Hematopoietic multipotent progenitor cell treated with erythropoietin and hydrocortisone succinate and interleukin-3 and kit ligand, for 17 days (in vitro differentiated cells): ENCODE data around the gene BCL7C.
"Not testable (repeated sequence)": the region's sequence is repeated elsewhere in the genome, so short reads cannot be mapped to it uniquely, and the experiment has no call there.

Experiments
- DNase-seq: peaks from one replicate; pipeline ENCODE4 v3.0.0-alpha.2; 2015; ENCODE audit warnings: low spot score

BCL7C gene

DNA sequence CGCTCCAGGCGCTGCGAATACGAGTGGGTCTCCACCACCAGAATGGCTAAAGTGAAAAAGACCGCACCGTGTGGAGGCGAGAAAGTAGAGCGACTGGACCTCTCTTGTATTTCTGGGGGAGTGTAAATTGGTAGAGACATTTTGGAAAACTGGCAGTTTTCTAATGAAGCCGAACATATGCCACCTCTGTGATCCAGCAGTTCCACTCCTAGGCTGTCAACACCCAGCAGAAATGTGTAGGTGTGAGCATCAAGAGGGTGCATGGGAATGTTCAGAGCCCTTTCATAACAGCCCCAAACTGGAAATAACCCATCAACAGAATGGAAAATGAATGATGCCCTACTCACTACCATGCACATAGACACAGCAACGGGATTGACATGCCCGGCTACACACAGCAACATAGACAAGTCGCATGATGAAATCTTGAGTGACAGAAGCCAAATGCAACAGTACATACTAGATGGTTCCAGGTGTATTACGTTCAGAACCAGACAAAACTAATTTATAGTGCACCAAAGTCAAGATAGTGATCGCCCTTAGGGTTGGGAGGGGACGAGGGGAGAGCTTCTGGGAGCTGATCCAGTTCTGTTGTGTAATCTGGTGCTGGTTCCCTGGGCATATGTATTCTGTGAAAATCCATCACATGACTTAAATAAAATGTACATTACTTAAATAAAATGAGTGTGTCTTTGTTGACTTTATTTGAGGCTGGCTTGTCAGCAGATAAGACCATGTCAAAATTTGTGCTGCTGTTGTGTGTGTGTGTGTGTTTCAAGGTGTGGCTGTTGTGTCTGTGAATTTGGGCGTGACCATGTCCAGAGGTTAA lies 877 bp upstream of the BCL7C start:
- DNase-seq = peak; percentile 18

DNA sequence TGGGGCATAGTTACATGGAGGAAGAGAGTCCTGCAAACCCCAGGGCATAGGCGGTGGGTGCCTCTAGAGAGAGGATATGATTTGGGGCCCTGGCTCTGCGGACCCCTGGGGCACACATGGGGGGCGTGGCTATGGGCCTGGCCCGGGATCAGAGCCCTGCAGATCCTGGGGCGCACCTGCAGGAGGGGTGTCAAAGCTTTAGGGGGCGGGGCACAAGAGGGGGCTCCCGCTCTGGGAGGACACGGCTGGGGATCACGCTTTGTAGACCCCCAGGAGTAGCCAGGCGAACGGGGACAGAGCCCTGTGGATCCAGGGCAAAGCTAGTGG lies 497 bp downstream of the BCL7C start:
- no peak for DNase-seq

DNA sequence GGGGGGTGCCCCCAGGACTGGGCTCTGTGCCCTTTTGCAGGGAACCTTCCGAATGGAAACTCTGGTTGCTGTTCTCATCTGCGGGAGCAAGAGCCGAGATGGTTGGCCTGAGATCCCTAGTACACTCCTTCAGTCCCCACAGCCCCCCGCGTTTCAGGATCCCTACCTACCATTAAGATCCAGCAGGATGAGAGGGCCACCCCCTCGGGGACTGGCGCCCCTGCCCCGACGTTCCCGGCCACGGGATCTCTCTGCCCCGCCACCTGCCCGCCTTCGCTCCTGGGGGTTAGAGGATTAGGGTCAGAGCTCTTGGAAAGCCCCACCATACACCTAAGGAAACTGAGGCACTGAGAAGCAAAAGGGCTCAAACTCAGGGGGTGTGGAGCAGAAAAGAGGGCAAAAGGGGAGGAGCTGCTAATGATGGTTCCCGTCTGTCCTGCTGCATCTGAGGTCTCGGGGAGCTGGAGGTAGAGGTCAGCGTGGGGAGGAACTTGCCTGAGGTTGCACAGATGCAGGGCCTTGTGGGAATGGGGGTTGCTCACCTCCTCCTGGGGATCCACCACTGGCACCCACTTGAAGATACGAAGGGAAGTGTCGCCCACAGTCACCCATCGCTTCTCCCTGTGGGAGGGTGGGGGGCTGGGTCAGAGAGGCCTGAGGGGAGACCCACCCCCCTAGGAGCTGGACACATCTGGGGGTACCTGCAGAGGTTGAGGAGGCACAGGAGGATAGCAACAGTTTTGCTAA lies 1.0 kb downstream of the BCL7C start:
- no peak for DNase-seq

DNA sequence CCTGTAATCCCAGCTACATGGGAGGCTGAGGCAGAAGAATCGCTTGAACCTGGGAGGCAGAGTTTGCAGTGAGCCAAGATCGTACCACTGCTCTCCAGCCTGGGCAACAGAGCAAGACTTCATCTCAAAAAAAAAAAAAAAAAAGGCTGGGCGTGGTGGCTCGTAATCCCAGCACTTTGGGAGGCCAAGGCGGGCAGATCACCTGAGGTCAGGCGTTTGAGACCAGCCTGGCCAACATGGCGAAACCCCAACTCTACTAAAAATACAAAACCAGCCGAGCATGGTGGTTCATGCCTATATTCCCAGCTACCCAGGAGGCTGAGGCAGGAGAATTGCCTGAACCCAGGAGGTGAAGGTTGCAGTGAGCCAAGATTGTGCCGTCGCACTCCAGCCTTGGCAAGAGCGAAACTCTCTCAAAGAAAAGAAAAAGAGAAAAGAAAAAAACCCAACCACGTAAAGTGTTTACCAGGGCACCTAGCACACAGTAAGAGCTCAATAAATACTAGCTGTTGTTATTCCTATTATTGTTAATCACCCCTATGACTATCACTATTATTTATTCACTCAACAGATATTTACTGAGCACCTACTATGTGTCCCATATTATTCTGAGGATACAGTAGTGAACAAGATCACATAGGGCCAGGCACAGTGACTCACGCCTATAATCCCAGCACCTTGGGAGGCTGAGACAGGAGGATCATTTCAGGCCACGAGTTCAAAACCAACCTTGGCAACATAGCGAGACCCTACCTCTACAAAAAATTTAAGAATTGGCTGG lies 2.6 kb downstream of the BCL7C start:
- DNase-seq = not testable (repeated sequence)

DNA sequence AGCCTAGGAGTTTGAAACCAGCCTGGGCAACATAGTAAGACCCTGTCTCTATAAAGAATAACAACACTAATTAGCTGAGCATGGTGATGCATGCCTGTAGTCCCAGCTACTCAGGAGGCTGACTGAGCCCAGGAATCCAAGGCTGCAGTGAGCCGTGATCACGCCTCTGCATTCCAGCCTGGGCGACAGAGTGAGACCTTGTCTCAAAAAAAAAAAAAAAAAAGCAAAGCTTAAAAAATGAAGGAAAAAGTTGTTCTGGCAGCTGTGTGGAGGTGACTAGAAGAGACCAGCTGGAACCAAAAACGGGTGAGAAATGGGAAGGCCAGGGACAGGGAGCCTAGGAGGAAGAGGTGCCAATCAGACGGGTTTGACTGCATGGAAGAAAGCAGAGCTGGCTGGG lies 4.2 kb downstream of the BCL7C start:
- no peak for DNase-seq

DNA sequence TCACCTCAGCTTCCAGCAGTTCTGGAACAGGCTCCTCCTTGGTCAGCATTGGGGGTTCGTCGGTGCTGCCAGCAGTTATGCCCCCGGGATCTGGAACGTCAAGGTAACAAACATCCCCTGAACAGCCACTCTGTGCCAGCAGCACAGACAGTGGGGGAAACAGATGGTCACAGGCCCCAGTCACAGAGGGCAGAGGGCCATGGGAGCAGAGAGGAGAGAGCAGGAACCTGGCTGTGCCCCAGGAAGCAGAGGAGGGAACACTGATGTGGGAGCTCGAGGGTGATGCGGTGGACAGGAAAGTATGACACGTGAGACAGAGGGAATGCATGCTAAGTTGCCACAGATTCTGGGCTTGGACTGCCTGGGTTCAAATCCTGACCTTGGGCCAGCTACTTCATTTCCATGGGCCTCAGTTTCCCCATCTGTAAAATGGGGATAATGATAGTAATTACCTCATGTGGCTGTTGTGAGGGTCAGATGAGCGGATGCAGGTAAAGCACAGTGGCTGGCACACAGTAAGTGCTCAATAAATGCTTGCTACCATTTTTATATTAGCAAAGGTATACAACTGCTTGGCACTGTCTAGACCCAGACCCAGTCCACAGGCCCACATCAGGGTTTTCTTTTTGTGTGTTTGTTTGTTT lies 4.9 kb downstream of the BCL7C start:
- DNase-seq = no peak

DNA sequence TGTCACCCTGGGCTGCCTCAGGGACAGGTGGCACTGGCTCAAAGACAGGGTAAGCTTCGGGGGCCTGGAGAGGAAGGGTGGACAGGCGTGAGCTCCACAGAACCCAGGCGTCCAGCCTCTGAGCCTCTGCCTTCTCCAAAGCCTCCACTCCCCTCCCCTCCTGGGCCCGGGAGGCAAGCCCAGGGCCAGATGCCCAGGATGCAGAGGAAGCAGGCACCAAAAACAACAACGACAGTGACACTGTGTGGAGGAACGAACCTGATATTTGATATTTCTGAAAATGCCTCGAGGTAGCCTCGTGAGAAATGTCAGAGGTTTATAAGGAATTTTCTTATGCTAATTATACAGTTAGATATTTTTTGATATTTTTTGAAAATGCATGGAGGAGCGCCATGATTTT lies 6.0 kb downstream of the BCL7C start:
- DNase-seq = no peak

DNA sequence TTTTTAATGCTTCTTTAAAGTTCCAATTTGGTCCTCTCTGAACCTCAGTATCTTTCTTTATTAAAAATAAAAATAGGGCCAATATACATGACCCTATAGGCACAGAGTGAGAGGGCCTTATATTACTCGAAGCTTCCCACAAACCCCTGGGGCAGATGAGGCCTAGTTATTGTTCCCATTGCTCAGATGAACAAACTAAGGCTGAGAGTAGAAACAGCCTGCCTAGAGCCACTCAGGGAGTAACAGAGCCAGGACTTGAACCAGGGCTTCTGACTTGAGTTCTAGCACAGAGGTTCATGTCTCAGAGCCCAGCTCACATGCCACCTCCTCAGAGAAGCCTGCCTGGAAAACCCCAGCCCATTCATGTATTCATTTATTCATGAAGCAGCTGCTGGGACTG lies 7.7 kb downstream of the BCL7C start:
- no peak for DNase-seq

DNA sequence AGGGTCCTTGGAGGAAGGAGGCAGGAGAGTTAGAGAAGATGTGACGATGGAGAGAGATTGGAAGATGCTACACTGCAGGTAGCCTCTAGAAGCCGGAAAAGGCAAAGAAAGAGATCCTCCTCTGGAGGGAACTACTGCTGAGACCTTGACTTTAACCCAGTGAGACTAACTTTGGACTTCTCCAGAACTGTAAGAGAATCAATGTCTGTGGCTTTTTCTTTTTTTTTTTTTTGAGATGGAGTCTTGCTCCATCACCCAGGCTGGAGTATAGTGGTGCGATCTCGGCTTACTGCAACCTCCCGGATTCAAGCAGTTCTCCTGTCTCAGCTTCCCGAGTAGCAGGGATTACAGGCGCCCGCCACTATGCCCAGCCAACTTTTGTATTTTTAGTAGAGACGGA lies 8.7 kb downstream of the BCL7C start:
- no peak for DNase-seq

DNA sequence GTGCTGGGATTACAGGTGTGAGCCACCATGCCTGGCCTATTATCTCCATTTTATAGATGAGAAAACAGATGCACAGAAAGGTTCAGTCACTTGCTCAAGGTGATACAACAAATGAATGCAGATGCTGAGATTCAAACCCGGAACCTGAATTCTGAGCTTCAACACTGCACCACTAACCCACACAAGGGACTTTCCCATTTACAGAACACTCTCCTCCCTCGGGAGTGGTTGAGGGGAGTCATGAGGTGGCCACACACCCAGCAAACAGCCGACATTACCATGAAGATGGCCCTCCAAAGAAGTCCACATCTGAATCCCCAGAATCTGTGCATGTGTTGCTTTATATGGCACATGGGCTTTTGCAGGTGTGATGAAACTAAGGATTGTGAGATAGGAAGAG lies 9.1 kb downstream of the BCL7C start:
- DNase-seq = no peak

DNA sequence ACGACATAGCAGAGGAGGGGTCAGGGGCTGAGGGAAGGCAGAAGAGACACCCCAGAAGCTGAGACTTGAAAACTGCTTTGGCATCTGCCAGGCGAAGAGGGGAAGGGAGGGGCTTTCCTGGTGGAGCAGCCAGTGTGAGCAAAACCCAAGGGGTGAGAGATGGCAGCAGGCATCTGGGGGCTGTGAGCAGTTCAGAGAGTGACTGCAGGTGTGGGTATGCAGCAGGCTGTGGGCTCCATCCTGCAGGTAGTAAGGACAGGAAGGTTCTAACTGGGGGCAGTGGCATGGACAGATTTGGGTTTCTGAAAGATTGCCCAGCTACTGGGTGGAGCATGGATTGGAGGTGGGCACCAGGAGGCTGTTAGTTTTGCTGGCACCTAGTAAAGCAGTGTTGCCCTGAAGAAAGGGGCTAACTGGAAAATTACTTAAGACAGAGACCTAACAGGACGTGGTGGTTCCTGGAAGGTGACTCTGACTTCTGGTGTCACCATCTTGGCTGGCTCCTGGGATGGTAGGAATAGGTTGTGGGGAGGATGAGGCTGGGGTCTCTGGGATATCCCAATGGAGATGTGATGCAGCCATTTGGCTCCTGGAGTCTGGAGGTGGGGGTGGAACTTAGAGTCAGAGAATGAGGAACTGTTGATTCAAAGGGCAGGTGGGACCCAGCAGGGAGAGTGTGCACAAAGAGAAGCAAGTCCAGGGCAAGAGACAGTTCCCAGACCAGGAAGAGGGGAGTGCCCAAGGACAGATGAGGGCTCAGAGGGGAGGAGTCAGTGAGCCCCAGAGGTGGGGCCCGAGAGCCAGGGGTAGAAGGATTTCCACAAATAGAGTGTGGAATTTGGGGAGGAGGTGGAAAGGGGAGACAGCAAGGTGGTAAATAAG lies 11.2 kb downstream of the BCL7C start:
- DNase-seq = no peak

DNA sequence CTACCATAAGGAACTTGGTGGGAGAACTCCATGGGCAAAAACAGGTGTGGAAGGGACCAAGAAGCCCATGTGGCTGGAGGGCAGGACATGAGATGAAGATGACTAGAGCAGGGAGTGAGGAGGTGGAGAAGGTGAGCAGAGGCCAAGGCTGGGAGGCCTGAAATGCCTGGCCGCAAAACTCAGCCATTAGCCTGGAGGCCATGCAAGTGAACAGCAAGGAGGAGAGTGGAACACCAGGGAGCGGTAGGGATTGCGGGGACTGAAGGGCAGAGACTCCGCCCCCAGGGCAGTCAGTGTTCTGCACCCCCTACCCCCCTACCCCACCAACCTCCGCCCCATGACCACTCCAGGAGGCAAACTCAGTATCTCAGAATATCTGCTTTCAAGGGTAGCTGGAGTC lies 17.0 kb downstream of the BCL7C start:
- DNase-seq = no peak

DNA sequence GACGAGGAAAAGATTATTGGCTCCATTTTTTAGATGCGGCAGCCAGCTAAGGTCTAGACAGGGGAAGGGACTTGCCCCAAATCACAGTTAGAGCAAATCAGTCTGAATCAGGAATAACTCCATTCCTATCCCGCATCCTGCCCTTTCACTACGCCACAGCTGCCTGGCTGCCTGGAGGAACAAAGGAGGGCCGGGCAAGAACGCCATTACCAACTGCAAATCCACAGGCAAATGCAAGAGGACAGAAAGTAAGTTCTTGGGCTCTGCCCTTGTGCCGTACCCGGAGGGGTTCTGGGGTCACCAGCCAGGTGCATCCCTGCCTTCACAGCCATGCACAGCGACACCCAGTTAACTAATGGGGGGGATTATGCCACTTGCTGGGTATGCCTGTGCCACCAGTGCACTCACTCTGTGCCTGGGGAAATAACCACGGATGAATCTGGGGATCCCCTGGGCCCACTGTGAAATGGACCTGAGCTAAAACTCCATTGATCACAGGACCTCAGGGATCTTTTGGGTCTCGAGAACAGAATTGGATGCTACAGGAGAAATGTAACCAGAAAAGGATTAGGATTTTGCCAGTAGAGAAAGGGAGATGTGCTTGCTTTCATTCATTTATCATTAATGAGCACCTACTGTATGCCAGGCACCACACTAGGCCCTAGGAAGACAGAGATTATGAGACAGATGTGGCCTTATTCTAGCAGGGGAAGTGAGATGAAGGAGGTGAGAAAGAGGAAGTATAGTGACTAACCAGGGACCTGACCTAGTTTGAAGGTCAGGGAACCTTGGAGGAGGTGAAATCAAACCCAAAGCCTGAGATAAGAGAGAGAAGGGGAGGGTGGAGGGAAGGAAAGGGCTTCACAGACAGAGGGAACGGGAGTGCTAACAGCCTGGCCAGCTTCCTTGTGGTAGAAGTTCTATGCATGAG lies 17.7 kb downstream of the BCL7C start:
- DNase-seq = no peak

DNA sequence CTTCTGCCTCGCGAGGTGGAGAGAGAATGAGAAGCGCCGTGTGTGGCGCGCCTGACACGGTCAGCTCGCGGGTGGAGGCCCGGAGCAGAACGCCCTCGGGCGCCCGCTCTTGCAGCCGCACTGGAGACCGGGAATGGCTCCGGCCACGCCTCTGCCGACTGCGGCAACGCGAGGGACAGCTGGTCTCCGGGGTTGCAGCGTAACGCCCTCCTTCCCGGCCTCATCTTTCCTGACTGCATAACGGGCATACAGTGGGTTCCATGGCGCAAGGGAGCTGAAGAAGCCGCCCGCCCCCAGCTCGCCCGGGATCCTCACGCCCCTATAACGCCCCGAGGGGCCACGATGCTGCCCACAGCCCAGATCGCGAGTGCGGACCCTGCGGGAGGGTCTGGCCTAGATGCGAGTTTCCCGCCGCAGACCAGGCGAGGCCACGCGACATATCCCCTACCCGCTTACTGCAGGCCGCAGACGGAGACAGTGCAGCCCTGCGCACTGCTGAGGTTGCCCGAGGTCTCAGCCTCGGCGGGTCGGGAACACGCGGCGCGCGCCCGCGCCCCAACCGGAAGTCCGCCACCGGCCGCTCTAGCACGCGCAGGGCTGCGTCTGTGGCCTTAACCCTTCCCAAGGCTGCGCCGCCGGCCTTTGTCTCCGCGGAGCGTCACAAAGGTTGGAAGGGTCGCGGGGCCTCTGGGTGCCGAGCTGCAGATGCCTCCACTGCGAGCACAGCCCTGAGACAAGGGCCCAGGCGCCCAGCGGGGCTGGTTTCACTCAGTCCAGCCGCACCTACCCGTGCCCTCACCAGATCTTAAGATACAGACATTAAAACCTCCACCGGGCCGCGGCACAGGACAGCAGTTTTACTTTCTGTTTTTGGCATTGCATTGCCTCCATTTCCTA lies 18.8 kb downstream of the BCL7C start:
- DNase-seq = peak; percentile 77

DNA sequence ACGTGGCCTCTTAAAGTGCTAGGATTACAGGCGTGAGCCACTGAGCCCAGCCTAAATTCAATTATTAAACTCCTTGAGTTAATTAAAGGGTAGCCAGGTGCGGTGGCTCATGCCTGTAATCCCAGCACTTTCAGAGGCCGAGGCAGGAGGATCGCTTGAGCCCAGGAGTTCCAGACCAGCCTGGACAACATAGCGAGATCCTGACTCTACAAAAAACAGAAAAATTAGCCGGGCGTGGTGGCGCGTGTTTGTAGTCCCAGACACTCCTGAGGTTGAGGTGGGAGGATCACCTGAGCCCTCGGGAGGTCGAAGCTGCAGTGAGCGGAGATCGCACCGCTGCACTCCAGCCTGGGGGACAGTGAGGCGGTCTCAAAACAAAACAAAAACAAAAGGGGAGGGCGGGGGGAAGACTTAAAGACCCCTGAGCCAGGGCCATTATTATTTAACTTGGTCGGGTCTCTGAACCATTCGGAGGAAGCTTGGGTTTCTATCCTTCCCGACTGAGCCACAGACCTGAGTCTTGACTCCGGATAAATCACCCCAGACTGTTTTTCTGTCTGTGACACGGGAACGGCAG lies 19.5 kb downstream of the BCL7C start:
- DNase-seq = no peak

DNA sequence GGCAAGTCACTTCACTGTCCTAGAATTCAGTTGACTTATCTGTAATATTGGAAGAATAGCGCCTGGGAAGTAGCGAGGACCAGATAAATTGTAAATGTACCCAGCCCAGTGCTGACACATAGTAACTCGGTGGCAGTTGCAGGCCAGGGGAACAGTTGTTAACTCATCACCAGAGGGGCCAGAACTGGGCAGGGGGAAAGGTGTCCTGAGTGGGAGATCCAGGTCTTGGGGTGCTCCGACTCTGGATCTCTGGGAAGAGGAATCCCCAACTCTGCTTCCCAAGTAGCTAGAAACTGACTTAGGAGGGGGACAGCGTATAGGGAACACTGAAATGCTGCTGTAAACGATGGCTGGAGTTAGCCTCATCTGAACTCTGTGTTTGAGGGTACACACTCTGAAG lies 23.0 kb downstream of the BCL7C start:
- no peak for DNase-seq

DNA sequence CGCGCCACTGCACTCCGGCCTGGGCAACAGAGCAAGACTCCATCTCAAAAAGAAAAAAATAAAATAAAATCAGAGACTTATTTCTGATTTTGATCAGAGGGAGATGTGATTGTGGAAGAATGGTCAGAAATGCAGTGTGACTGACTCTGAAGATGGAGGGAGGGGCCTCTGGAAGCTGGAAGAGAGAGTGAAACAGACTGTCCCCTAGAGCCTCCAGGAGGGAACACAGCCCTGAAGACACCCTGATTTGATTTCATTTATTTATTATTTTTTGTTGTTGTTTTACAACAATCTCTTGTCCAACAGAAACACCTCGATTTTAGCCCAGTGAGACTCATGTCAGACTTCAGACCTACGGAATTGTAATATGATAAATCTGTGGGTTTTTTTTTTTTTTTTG lies 26.1 kb downstream of the BCL7C start:
- no peak for DNase-seq

DNA sequence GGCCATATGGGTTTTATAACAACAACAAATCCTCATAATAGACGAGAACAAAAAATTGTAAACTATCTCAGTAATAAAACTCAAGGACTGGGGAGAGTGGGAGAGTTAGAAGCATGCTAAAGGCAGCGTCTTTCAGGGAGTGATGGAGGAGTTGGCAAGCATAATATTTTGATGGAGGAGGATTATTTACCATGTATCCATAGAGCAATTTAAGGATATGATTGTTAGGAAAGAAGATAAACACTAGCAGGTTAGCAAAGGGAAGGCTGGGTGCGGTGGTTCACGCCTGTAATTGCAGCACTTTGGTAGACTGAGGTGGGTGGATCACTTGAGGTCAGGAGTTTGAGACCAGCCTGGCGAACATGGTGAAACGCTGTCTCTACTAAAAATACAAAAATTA lies 27.8 kb downstream of the BCL7C start:
- DNase-seq = no peak

DNA sequence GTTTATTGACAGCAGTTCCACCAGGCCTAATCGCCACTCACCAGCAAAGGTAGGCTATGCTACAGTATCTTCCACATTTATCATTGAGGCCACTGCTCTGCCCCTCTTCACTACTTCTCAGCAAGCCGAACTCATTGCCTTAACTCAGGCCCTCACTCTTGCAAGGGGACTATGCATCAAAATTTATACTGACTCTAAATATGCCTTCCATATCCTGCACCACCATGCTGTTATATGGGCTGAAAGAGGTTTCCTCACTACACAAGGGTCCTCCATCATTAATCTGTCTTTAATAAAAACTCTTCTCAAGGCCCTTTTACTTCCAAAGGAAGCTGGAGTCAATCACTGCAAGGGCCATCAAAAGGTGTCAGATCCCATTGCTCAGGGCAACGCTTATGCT lies 30.7 kb downstream of the BCL7C start:
- DNase-seq = not testable (repeated sequence)
